ENCODE results near the gene SCAPER.
A peak's percentile ranks its signal among the peaks of the same experiment; 100 is the strongest.

DNA sequence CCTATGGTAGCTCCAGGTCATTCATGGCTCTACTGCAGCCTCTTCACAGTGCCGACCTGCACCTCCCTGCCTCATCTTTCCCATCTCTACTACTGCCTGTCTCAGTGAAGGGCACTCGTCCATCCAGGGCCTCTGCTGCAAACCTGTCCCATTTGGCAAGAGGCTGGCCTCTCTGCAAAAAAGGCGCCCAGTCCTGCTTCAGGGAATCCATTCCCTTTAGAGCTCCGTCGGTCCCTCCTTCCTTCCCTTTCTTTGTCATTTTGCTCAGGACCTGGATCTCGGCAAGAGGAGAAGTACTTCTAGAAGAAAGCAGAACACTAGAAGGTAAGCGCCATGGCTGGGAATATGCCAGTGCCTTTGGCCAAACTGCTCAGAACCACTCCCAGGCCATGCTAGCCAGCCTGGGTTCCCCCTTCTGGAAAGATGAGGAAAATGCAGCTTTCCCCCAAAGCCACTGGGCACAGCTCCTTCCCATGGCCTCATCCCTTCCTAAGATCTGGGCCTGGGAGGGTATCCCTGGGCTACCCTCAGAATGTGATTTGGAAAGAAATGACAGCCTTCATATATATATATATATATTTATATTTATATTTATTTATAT lies 575.0 kb downstream of the SCAPER start:
- TF ChIP-seq, protein P1, sequence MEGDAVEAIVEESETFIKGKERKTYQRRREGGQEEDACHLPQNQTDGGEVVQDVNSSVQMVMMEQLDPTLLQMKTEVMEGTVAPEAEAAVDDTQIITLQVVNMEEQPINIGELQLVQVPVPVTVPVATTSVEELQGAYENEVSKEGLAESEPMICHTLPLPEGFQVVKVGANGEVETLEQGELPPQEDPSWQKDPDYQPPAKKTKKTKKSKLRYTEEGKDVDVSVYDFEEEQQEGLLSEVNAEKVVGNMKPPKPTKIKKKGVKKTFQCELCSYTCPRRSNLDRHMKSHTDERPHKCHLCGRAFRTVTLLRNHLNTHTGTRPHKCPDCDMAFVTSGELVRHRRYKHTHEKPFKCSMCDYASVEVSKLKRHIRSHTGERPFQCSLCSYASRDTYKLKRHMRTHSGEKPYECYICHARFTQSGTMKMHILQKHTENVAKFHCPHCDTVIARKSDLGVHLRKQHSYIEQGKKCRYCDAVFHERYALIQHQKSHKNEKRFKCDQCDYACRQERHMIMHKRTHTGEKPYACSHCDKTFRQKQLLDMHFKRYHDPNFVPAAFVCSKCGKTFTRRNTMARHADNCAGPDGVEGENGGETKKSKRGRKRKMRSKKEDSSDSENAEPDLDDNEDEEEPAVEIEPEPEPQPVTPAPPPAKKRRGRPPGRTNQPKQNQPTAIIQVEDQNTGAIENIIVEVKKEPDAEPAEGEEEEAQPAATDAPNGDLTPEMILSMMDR (IDR thresholded peaks at IDR 0.05) = peak; percentile 47 to 62 (median 55)
- TF ChIP-seq POLR2AphosphoS5 (IDR thresholded peaks at IDR 0.05) (peak; percentile 22 to 23), POLR2A (IDR thresholded peaks at IDR 0.05; ENCODE audit: low read depth) (no peak)

Data from esophagus muscularis mucosa (tissue), 3 donors.